Epithelial cell of esophagus (primary cell): ENCODE results near the gene TMEM205.

Experiments used
- DNase-seq: peaks from one replicate; pipeline ENCODE4 v3.0.0; 2010; ENCODE audit warnings: low read depth
- H3K4me3 ChIP-seq: 2 replicates; pipeline ENCODE4 v1.5.1; 2011; ENCODE audit warnings: mild to moderate bottlenecking, low read length, control low read depth
- TF ChIP-seq, protein P1 (sequence below): IDR thresholded peaks from 2 replicates; pipeline ENCODE4 v1.5.1; 2011; ENCODE audit warnings: low read depth, mild to moderate bottlenecking, low read length, control low read depth, inconsistent platforms; ENCODE audit not compliant: insufficient read depth; ENCODE audit errors: missing control alignments

Gene TMEM205

DNA sequence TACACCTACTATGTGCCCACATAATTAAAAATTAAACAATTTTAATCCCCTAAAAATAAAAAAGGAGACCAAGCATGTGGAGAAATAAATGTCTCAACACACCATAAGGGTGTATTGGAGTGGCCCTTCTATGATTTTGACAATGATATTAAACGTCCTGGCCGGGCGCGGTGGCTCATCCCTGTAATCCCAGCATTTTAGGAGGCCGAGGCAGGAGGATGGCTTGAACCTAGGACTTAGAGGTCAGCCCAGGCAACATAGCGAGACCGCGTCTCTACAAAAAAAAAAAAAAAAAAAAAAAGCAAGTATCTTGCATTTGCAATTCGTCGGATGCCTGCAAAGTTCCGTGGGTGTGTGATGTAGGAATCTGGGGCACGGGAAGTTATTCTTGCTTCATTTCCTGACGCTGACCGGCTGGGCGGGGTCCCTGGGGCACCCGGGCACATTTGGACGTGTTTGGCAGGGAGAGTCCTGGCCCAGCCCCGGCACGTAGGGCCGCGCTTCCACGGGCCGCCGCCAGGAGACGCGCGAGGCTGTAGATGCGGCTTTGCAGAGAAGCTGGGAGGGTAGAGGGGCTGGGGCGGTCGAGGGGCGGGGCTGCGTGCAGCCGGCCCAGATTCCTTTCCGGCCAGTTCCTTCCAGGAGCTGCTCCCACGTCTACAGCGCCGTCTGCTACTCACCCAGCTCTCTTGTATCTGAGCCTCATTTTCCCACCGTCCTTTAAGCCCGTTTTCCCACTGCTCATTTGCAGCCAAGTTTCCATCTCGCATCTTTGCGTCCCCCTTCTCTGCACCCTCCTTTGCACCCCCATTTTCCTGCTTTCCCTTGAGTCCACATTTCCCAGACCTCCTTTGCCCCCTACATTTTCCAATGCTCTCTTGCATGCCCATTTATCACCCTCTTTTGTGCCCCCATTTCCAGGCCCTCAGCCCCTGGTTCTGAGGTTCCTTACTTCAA, 52.4 kb downstream of the TMEM205 start:
- TF ChIP-seq, protein P1, sequence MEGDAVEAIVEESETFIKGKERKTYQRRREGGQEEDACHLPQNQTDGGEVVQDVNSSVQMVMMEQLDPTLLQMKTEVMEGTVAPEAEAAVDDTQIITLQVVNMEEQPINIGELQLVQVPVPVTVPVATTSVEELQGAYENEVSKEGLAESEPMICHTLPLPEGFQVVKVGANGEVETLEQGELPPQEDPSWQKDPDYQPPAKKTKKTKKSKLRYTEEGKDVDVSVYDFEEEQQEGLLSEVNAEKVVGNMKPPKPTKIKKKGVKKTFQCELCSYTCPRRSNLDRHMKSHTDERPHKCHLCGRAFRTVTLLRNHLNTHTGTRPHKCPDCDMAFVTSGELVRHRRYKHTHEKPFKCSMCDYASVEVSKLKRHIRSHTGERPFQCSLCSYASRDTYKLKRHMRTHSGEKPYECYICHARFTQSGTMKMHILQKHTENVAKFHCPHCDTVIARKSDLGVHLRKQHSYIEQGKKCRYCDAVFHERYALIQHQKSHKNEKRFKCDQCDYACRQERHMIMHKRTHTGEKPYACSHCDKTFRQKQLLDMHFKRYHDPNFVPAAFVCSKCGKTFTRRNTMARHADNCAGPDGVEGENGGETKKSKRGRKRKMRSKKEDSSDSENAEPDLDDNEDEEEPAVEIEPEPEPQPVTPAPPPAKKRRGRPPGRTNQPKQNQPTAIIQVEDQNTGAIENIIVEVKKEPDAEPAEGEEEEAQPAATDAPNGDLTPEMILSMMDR: peak; percentile 83
- H3K4me3 ChIP-seq: no peak overlapping the region
- DNase-seq: peak; percentile 96
